ENCODE measurements around the gene SLC12A1.

- TF ChIP-seq TEAD4 (IDR thresholded peaks at IDR 0.05; ENCODE audit: borderline replicate concordance, insufficient read depth) (no peak), EZH2phosphoT487 (IDR thresholded peaks at IDR 0.05; ENCODE audit: borderline replicate concordance, low read depth) (no peak), POLR2AphosphoS5 (IDR thresholded peaks at IDR 0.05; ENCODE audit: low read depth, low read length) (no peak), RAD21 (IDR thresholded peaks at IDR 0.05; ENCODE audit: low read length) (no peak), EP300 (IDR thresholded peaks at IDR 0.05; ENCODE audit: borderline replicate concordance in 1 of 2, low read depth in 1 of 2, low read length in 1 of 2) (no peak), FOXM1 (IDR thresholded peaks at IDR 0.05; ENCODE audit: low read depth) (no peak)
- TF ChIP-seq, protein P1, sequence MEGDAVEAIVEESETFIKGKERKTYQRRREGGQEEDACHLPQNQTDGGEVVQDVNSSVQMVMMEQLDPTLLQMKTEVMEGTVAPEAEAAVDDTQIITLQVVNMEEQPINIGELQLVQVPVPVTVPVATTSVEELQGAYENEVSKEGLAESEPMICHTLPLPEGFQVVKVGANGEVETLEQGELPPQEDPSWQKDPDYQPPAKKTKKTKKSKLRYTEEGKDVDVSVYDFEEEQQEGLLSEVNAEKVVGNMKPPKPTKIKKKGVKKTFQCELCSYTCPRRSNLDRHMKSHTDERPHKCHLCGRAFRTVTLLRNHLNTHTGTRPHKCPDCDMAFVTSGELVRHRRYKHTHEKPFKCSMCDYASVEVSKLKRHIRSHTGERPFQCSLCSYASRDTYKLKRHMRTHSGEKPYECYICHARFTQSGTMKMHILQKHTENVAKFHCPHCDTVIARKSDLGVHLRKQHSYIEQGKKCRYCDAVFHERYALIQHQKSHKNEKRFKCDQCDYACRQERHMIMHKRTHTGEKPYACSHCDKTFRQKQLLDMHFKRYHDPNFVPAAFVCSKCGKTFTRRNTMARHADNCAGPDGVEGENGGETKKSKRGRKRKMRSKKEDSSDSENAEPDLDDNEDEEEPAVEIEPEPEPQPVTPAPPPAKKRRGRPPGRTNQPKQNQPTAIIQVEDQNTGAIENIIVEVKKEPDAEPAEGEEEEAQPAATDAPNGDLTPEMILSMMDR (IDR thresholded peaks at IDR 0.05) = no peak
- TF ChIP-seq, protein P2, sequence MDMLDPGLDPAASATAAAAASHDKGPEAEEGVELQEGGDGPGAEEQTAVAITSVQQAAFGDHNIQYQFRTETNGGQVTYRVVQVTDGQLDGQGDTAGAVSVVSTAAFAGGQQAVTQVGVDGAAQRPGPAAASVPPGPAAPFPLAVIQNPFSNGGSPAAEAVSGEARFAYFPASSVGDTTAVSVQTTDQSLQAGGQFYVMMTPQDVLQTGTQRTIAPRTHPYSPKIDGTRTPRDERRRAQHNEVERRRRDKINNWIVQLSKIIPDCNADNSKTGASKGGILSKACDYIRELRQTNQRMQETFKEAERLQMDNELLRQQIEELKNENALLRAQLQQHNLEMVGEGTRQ (IDR thresholded peaks at IDR 0.05; ENCODE audit: borderline replicate concordance, low read depth, low read length) = no peak
These were observed 98.3 kb downstream of the SLC12A1 start for GRCh38 chr15:48304398-48304797.
